ENCODE measurements around the gene NYAP1. TPM values are rescaled to one million over a fixed set of nuclear protein-coding genes. Genes with fewer than 3 reads are reported as not detected.

The NYAP1 gene
- total and polyA plus RNA-seq, 2 of the 8 experiments (the other 6 are each of a cell fraction or from before 2014, with no cell fraction given), result 1.9 to 4.6 TPM

DNA sequence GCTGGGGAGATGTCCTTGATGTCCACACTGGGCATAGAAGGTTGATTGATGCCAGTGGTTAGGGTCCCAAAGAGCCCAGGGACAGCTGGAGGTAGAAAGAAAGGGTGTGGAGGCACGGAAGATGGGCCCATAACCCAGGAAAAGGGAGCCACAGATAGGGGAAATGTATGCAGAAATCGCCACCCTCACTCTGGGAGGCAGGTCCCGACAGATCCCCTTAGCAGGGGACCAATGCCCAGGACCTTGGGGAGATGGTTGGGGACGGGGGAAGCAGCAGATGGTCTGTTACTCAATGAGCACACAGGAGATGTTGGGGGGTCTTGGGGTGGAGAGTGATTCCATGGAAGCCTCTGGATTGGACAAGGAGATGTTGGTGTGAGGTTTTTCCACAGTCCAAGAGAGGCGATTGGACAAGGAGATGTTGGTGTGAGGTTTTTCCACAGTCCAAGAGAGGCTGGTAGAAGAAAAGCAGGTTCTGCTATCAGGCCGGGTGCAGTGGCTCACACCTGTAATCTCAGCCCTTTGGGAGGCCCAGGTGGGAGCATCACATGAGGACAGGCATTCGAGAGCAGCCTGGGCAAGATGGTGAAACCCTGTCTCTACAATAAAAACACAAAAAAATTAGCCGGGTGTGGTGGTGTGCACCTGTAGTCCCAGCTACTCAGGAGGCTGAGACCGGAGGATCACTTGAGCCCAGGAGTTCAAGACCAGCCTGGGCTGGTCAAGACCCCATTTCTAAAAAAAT, 40.5 kb upstream of the NYAP1 start (continued):
- TF ChIP-seq BCL11A (IDR thresholded peaks at IDR 0.05; ENCODE audit: low read depth in 2 of 2, low read length in 2 of 2), result no peak

All from H1 (cell line).